ENCODE measurements around the gene EXOC1L. TPM values are rescaled to one million over a fixed set of nuclear protein-coding genes. Genes with fewer than 3 reads are reported as not detected.

Gene EXOC1L
- total and polyA plus RNA-seq, 2 of the 13 experiments (the other 11 are each of a cell fraction or from before 2014, with no cell fraction given), result not detected

DNA sequence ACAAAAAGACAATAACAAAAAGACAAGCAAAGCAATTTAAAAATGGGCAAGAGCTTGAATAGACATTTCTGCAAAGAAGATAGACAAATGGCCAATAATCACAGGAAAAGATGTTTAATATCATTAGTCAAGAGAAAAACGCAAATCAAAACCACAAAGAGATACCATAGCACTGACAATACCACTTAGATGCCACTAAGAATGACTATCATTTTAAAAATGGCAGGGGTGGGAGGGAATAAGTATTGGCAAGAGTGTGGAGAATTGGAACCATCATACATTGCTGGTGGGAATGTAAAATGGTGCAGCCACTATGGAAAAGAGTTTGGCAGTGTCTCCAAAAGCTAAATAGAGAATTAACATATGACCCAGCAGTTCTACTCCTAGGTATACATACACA lies 18.8 kb downstream of the EXOC1L start:
- H3K79me2 ChIP-seq (ENCODE audit: insufficient read depth, low read length), result no peaks in the 10 kb centered on the region
- no peak overlapping the region for H3K4me2 ChIP-seq (ENCODE audit: low read depth, low read length)
- ATAC-seq (no peak), FAIRE-seq (no peak), DNase-seq (ENCODE audit: low spot score) (no peak)
- in situ Hi-C loops (cut with HindIII; ENCODE audit: extremely low pct_ligation_motif_present, low pct_unique_long_range_greater_than_20kb) (no loop called here), intact Hi-C loops (cut with micrococcal nuclease; ENCODE audit: unreplicated experiment) (no loop called here)
- POLR2A ChIA-PET, result no interaction called here
- no peaks in the 10 kb centered on the region for H3K36me3 ChIP-seq (replicated peaks in 1 of 2; ENCODE audit: control insufficient read depth in 1 of 2, insufficient read depth in 2 of 2, low read length in 2 of 2)
- peaks cover 6% of the 10 kb centered on the region; the same call in 1 of the 2 replicates for H3K9me3 ChIP-seq (ENCODE audit: low read length)
- no peaks in the 10 kb centered on the region for H3K4me1 ChIP-seq (ENCODE audit: insufficient read depth, low read length)
- no peaks in the 10 kb centered on the region for H4K20me1 ChIP-seq (ENCODE audit: insufficient read depth, low read length)
- TF ChIP-seq, protein P1, sequence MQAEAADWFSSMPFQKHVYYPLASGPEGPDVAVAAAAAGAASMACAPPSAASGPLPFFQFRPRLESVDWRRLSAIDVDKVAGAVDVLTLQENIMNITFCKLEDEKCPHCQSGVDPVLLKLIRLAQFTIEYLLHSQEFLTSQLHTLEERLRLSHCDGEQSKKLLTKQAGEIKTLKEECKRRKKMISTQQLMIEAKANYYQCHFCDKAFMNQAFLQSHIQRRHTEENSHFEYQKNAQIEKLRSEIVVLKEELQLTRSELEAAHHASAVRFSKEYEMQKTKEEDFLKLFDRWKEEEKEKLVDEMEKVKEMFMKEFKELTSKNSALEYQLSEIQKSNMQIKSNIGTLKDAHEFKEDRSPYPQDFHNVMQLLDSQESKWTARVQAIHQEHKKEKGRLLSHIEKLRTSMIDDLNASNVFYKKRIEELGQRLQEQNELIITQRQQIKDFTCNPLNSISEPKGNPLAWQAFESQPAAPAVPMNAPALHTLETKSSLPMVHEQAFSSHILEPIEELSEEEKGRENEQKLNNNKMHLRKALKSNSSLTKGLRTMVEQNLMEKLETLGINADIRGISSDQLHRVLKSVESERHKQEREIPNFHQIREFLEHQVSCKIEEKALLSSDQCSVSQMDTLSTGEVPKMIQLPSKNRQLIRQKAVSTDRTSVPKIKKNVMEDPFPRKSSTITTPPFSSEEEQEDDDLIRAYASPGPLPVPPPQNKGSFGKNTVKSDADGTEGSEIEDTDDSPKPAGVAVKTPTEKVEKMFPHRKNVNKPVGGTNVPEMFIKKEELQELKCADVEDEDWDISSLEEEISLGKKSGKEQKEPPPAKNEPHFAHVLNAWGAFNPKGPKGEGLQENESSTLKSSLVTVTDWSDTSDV (CRISPR knock-in tag; IDR thresholded peaks at IDR 0.05), result no peak
- TF ChIP-seq TOE1 (CRISPR knock-in tag; IDR thresholded peaks at IDR 0.05) (no peak), ZFP36L1 (CRISPR knock-in tag; IDR thresholded peaks at IDR 0.05) (no peak), ZNF460 (CRISPR knock-in tag; IDR thresholded peaks at IDR 0.05; ENCODE audit: borderline replicate concordance) (no peak), ZNF850 (CRISPR knock-in tag; conservative IDR thresholded peaks at IDR 0.05) (no peak), JUND (CRISPR knock-in tag; IDR thresholded peaks at IDR 0.05) (no peak), ZNF790 (CRISPR knock-in tag; IDR thresholded peaks at IDR 0.05; ENCODE audit: borderline replicate concordance) (no peak), ZNF672 (CRISPR knock-in tag; IDR thresholded peaks at IDR 0.05) (no peak), ZNF816 (CRISPR knock-in tag; IDR thresholded peaks at IDR 0.05; ENCODE audit: borderline replicate concordance) (no peak), ZNF670 (CRISPR knock-in tag; IDR thresholded peaks at IDR 0.05; ENCODE audit: borderline replicate concordance) (no peak), ZNF562 (CRISPR knock-in tag; IDR thresholded peaks at IDR 0.05; ENCODE audit: borderline replicate concordance) (no peak), ZBTB7B (CRISPR knock-in tag; IDR thresholded peaks at IDR 0.05) (no peak), NFRKB (IDR thresholded peaks at IDR 0.05) (no peak)
- TF ChIP-seq, protein P2, sequence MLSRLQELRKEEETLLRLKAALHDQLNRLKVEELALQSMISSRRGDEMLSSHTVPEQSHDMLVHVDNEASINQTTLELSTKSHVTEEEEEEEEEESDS (CRISPR knock-in tag; IDR thresholded peaks at IDR 0.05; ENCODE audit: borderline replicate concordance), result no peak
- no peak overlapping the region for H2AFZ ChIP-seq (ENCODE audit: low read length)
- no peak overlapping the region for H3K4me3 ChIP-seq (replicated peaks in 1 of 3; ENCODE audit: insufficient read depth in 1 of 3, low read depth in 2 of 3, low read length in 3 of 3)
- 0% methylated on average over 1 of the region's 1 CpG for WGBS (ENCODE audit: low lambda C conversion rate)
- CTCF ChIA-PET (ENCODE audit: low intra/inter-chr PET ratio, low total read pairs), result no interaction called here
- BruUV-seq (replicated peaks), result no TSS peak
- no peak overlapping the region for H3K27ac ChIP-seq (ENCODE audit: extremely low read length, insufficient read depth, low read length)
- H3K9ac ChIP-seq (ENCODE audit: insufficient read depth, low read depth, low read length), result no peak overlapping the region
- H3K27me3 ChIP-seq (ENCODE audit: control insufficient read depth in 1 of 2, insufficient read depth in 2 of 2, low read length in 2 of 2), result no peaks in the 10 kb centered on the region

All from HepG2 (cell line).